ENCODE results near the gene MGME1.

Gene MGME1

DNA sequence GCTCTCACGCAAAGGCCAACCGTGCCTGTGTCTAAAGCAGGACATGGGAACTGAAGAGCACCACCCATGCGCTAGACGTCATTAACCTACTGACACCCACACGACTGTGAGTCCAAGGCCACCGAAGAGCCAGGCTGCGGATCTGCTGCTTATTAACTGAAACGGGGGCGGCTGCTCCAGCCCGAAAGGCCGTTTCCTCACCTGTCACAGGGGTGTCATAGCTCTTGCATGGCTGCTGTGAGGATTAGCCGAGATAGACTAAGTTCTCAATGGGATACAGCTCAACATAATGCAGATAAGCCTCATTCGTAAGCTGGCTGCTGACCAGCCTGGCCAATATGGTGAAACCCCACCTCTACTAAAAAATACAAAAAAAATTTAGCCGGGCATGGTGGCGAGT, 62.2 kb downstream of the MGME1 start:
- no peaks in the 10 kb centered on the region for H3K36me3 Mint-ChIP-seq (ENCODE audit: low read depth)
- no peak overlapping the region for H3K27ac Mint-ChIP-seq
- H3K9me3 Mint-ChIP-seq: no peaks in the 10 kb centered on the region
- peaks cover 7% of the 10 kb centered on the region for H3K27me3 Mint-ChIP-seq (ENCODE audit: low read depth)
- H3K4me1 Mint-ChIP-seq (ENCODE audit: low read depth): no peaks in the 10 kb centered on the region
- no peak overlapping the region for H3K4me3 Mint-ChIP-seq

DNA sequence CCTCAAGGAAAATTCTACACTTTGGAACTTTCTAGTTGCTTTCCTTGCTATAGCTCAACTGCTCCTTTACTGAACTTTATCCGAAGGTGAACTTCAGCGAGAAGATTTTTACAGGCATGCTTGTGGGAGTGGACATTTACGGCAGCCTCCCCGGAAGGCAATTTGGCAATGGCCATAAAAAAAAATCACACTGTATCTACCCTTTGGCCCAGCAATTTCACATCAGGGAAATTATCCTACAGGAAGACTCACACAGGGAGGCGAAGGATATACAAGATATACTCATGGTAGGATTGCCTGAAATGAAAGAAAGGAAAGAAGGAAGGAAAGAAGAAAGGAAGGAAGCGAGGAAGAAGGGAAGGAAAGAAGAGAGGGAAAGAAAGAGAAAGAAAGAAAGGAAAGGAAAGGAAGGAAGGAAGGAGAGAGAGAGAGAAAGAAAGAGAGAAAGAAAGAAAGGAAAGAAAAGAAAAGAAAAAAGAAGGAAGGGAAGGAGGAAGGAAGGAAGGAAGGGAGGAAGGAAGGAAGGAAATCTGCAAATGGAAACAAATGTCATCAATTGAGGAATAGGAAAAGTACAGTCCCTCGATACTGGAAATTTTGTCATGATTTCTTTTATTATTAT, 63.2 kb downstream of the MGME1 start:
- Mint-ChIP-seq H3K36me3 (ENCODE audit: low read depth) (no peaks in the 10 kb centered on the region), H3K9me3 (no peaks in the 10 kb centered on the region), H3K27me3 (ENCODE audit: low read depth) (peaks cover 7% of the 10 kb centered on the region)

GRCh38 chr20:18032977-18033892, 64.4 kb downstream of the MGME1 start:
- H3K27ac Mint-ChIP-seq: no peak overlapping the region
- no peak overlapping the region for H3K4me3 Mint-ChIP-seq
- no peaks in the 10 kb centered on the region for H3K4me1 Mint-ChIP-seq (ENCODE audit: low read depth)
- H3K27me3 Mint-ChIP-seq (ENCODE audit: low read depth): peaks cover 7% of the 10 kb centered on the region
- H3K36me3 Mint-ChIP-seq (ENCODE audit: low read depth): no peaks in the 10 kb centered on the region
- no peaks in the 10 kb centered on the region for H3K9me3 Mint-ChIP-seq

More for the DNA sequence above, 63.2 kb downstream of the MGME1 start:
- H3K27ac Mint-ChIP-seq: no peak overlapping the region
- H3K4me3 Mint-ChIP-seq: no peak overlapping the region
- no peaks in the 10 kb centered on the region for H3K4me1 Mint-ChIP-seq (ENCODE audit: low read depth)

- Mint-ChIP-seq H3K27me3 (ENCODE audit: low read depth) (peaks cover 7% of the 10 kb centered on the region), H3K9me3 (no peaks in the 10 kb centered on the region), H3K27ac (no peak overlapping the region), H3K4me3 (no peak overlapping the region), H3K4me1 (ENCODE audit: low read depth) (no peaks in the 10 kb centered on the region), H3K36me3 (ENCODE audit: low read depth) (no peaks in the 10 kb centered on the region)
These were observed 65.2 kb downstream of the MGME1 start for GRCh38 chr20:18034039-18034438.

DNA sequence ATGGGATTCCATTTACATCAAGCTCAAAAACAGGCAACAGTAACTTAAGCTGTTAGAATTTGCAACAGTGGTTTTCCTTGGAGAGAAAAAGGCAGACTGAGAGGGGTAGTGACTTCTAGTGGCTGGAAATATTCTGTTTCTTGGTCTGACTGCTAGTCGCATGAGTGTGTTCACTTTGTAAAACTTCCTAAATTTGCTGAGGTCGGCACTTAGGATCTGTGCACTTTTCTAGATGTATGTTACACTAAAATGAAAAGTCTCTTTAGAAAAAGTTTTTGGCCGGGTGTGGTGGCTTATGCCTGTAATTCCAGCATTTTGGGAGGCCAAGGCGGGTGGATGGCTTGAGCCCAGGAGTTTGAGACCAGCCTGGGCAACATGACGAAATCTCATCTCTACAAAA, 70.2 kb downstream of the MGME1 start:
- no peaks in the 10 kb centered on the region for H3K4me1 Mint-ChIP-seq (ENCODE audit: low read depth)
- H3K27ac Mint-ChIP-seq: no peak overlapping the region
- H3K4me3 Mint-ChIP-seq: no peak overlapping the region
- no peaks in the 10 kb centered on the region for H3K36me3 Mint-ChIP-seq (ENCODE audit: low read depth)
- no peaks in the 10 kb centered on the region for H3K9me3 Mint-ChIP-seq
- H3K27me3 Mint-ChIP-seq (ENCODE audit: low read depth): peaks cover 10% of the 10 kb centered on the region
